ENCODE data around the gene NKAIN2.

DNA sequence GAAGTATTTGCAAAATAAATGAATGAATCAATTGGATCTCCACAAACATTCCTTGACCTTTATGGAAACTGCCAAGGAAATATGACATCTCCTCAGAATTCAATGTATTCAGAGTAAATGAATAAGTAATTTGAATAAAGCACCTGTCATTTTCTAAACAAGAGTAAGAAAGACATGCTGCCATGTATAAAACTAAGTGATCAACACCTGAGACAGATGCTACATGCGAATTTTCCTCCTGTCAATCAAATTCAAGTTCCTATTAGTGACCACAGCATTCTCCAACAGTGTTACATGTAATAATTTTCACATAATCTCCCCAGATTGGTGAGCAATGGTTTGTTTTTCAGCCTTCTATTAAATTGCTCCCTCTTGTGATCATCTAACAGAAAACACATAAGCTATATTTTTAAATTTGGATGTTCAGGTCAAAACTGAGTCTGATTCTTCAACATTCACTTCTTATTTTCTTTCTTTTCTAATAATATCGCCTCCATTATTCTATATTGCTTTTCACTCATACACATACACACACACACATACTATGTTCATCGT lies 995.4 kb downstream of the NKAIN2 start:
- TF ChIP-seq CTCF (IDR thresholded peaks at IDR 0.05; ENCODE audit: insufficient read depth, low read length, poor library complexity, severe bottlenecking) (no peak), EZH2phosphoT487 (conservative IDR thresholded peaks at IDR 0.05; ENCODE audit: low read length) (no peak)
